IPS-18c (cell line): Measurements from ENCODE around the gene PRDX3.
"Not testable (repeated sequence)": the region's sequence is repeated elsewhere in the genome, so short reads cannot be mapped to it uniquely, and the experiment has no call there.

Source experiments
- H3K4me3 ChIP-seq: 2 replicates; pipeline ENCODE4 v1.7.0; 2013; ENCODE audit warnings: low read depth, mild to moderate bottlenecking, low read length, moderate library complexity; ENCODE audit not compliant: insufficient read depth
- H3K9me3 ChIP-seq: one replicate; pipeline ENCODE4 v1.6.1; 2013; ENCODE audit warnings: mild to moderate bottlenecking, low read length, moderate library complexity; ENCODE audit not compliant: control insufficient read depth, insufficient read depth

PRDX3 gene

DNA sequence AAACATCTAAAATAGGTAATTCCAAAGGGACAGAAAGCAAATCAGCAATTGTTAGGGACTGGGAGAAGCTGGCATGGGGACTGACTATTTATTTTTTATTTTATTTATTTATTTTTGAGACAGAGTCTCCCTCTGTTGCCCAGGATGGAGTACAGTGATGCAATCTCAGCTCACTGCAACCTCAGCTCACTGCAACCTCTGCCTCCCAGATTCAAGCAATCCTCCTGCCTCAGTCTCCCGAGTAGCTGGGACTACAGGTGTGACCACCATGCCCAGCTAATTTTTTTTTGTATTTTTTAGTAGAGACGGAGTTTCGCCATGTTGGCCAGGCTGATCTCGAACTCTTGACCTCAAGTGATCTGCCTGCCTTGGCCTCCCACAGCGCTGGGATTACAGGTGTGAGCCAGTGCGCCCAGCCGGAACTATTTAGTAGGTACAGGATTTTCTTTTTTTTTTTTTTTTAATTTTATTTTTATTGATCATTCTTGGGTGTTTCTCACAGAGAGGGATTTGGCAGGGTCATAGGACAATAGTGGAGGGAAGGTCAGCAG is 2.3 kb upstream of the PRDX3 start:
- not testable (repeated sequence) for H3K9me3 ChIP-seq, H3K4me3 ChIP-seq

DNA sequence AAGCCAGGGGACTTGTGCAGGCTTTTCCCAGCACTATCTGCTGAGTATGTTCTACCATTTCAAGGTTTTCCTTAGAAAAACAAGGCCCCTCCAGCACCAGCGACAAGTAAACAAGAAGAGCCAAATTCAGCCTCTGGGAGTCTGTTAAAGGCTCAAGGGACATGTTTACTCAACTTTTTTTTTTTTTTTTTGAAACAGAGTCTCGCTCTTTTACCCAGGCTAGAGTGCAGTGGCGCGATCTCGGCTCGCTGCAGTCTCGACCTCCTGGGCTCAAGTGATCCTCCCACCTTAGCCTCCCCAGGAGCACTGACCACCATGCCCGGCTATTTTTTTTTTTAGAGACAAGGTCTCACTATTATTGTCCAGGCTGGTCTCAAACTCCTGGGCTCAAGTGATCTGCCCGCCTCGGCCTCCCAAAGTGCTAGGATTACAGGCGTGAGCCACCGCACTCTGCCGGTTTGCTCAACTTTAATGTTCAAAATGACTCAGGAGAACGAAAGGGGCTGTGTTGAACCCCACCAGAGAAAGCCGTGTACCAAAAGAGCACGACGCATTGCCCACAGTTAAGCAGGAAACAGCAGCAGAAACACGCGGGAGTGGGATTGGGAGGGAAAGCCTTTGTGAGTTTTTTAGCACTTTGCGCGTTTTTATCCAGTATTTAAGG is 772 bp downstream of the PRDX3 start:
- Histone ChIP-seq H3K4me3 (peak overlapping the region; percentile 93), H3K9me3 (peaks cover 2% of the 10 kb centered on the region)

DNA sequence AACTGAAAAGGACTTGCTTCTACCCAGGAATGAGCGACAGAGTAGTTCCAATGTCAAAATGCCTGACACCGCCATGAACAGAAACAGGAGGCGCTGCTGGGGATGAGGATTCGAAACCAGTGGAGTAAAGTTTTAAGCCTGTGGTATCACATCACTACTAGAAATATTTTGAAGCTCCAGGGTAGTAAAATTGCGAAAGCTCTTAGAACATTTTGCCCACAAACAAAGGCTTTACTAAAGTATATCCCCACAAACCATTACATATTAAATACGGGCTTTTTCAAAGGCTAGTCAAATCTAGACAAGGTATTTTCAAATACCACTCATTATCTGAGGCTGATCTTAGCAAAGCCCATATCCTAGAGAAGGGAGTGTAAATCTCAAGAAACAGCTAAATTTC is 2.4 kb downstream of the PRDX3 start:
- no peak overlapping the region for H3K4me3 ChIP-seq

DNA sequence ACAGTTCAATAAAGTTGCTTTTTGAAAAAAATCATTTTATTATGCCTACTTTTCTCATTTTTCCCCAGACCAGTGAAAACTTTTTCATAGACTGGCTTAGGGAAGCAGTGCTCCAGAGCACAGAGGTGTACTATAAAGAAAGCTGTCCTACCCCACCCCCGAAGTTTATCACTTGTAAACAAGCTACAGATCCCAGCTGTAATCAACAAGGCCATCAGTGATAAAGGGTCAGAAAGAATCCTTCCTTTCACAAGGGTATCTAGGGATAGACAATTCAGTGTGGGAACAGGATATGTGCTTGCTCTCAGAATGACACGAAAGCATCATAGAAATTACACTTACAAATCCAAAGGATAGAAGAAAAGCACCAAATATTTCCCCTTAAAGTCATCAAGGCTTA is 4.5 kb downstream of the PRDX3 start:
- H3K9me3 ChIP-seq, result peaks cover 2% of the 10 kb centered on the region
- no peak overlapping the region for H3K4me3 ChIP-seq

More for the DNA sequence above, 2.4 kb downstream of the PRDX3 start:
- H3K9me3 ChIP-seq, result peaks cover 2% of the 10 kb centered on the region

DNA sequence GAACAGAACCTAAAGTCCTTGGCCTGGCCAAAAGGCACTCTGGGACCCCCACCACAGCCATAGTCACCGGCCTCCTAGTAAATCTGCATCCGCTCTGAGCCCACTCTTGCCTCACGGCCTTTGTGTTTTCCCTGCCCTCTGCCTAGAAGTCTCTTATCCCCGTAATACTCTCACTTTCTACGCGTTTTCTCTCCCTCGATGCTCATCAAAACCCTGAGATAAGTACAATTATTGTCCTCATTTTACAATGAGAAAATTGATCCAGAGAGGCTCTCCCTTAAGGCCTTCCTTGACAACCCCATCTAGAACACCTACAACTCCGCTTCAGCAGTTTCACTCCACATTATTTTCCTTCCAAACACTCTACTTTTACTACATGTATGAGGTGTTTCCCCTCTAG is 11.6 kb downstream of the PRDX3 start:
- Histone ChIP-seq H3K4me3 (no peak overlapping the region), H3K9me3 (no peaks in the 10 kb centered on the region)

DNA sequence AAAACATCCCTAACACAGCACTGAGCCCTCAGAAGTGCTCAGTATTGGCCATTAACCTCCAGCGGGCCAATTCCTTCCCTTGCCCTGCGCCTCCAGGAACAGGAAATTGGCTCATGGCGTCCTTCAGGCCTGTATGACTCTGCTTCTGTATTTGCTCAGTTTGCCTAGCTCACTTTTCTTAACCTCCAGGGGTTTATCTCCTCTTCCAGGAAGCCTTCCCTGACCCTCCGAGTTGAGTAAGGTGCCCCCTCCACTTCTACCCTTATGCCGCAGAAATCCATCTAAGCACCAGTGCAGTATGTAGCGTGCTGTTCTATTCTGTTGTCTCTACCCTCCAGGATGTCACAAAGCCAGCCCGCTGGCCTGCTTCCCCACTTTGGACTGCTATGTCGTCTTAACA is 12.0 kb downstream of the PRDX3 start:
- H3K9me3 ChIP-seq, result no peaks in the 10 kb centered on the region
- H3K4me3 ChIP-seq, result peak overlapping the region; percentile 78; the same call in 1 of the 2 replicates

DNA sequence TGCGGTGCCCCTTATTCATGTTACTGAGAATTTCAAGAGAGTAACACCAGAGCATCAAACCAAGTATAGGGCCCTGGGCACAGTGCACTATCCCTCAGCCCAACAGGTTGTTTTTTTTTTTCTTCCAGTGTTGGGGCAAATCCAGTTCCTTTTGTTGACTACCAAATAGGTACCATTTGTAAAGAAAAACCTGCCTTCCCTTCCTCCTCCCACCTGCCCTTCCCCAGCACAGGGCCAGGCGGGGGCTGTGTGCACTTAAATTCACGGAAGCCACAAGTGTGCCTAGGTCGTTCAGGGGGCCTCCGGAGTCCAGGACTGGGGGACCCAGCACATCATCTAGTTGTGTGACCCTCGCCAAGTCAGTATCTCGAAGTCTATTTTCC is 12.5 kb downstream of the PRDX3 start:
- no peaks in the 10 kb centered on the region for H3K9me3 ChIP-seq
- peak overlapping the region; percentile 78 for H3K4me3 ChIP-seq

DNA sequence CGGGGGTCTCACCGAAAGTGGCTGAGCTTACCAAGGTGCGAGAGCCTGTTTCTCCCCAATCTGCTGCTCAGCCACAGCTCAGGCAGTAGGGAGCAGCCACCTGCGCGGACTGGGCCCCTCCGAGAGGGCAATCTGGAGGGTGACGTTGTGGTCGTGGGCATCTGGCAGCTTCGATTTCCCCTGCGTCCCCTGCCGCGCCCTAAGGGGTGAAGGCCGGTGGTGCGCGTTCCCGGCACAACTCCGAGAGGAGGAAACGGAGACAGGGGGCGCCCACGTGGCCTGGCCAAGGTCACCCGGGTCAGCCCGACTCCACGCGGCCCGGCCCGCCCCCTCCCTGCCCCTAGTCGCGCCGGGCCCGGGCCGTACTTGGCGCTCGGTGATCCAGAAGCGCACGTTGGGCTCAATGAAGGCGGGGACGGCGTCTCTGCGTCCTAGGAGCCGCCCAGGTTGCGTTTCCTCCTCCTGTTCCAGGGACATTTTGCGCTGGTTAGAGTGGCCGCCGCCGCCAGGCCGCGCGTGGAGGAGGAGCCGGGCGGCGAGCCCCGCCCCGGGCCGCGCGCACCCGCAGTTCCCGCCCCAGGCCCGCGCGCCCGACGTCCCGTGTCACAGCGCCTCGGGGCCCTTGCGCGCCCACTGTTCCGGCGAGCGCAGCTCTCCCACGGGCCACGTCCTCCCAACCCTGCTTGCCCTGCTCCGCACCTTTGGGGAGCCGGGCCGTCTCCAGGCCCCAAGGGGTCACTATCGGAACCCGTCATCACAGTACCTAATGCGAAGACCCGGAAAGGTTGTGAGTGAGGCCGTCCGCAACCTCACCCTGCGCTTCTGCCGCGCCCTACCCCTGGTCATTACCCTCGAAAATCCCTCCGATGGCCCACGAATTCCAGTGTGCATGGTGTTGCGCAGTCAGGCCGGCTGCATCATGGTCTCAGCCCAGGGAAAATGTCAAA is 13.2 kb downstream of the PRDX3 start, which contains the start of gene SFXN4:
Gene SFXN4, minus strand, starts transcription at position 544 of the 947 bp plus-strand sequence. Its CDS starts 67 bp downstream, at position 477.
- Histone ChIP-seq H3K9me3 (no peaks in the 10 kb centered on the region), H3K4me3 (peak within 1 kb of the TSS; percentile 78)

DNA sequence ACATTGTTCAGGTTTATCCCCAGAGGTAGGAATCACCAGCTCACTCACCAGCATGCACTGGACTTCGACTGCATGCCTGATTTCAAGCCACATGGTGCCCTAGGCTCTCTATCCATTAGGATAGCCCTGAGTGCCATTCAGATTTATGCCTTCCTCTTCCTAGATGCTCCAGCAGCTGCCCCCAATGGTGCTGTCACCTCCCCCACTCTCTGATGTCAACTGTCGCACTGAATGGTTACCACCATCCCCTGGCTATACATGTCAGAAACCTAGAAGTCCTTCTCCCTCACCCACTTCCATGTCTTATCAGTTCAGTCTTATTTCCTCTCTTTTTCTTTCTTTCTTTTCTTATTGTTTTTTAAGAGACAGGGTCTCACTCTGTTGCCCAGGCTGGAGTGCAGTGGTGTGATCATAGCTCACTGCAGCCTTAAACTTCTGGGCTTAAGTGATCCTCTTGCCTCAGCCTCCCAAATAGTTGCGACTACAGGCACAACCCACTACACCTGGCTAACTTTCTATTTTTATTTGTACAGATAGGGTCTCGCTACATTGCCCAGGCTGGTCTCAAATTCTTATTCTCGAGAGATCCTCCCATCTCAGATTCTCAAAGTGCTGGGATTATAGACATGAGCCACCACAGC is 16.0 kb downstream of the PRDX3 start:
- H3K9me3 ChIP-seq, result no peaks in the 10 kb centered on the region

DNA sequence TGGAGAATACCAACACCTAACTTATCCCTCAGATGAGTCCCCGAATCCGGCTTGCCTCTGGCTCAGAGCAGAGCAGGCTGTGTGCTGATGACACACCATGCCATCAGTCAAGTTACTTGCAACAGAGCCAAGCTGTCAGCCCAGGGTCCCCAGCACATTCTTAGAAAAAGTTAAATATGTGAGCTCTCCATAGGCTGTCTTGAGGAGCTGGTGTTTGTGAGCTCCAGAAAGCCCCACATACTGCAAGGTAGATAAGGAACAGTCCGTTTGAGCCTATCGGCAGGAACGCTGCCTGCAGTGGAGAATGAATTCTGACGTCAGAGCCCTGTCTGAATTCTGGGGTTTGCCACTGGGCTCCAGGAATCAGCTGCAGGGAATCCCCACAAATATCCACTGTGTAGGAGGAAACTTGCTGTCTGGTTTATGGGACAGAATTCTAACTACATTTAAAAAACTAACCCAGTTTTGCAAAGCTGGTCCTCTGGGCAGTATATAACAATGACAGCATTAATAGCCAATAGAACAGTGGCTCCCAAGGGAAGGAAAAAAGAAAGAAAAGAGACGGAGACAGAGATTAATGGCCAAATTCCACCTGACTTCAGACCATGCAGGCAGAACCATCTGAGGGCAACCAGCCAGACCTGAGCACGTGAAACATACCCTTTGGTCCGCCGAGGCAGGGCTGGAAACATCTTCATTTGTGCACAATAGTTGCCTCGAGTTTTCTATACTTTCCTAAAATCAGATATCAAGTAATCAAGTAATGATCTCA is 16.7 kb downstream of the PRDX3 start:
- no peak overlapping the region for H3K4me3 ChIP-seq
- H3K9me3 ChIP-seq, result no peaks in the 10 kb centered on the region

More for the DNA sequence above, 16.0 kb downstream of the PRDX3 start:
- H3K4me3 ChIP-seq, result no peak overlapping the region

DNA sequence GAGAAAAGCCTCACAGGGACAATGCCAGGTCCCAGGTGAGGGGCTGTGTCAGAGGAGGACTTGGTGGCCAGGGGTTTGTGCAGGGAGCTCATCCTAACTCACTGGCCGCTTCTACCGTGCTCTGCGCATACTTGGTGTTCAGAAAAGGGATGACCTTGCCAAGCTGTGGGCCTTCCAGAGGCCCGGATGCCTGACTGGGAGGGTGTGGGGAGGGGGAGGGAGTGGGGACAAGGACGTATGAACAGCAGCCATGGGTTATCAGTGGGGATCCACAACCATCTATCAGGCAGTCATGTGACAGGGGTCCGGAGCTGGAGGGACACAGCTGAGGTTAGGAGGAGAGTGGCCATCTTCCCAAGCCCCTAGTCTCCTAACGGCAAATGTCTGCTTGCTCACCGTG is 19.3 kb downstream of the PRDX3 start:
- Histone ChIP-seq H3K4me3 (no peak overlapping the region), H3K9me3 (no peaks in the 10 kb centered on the region)

DNA sequence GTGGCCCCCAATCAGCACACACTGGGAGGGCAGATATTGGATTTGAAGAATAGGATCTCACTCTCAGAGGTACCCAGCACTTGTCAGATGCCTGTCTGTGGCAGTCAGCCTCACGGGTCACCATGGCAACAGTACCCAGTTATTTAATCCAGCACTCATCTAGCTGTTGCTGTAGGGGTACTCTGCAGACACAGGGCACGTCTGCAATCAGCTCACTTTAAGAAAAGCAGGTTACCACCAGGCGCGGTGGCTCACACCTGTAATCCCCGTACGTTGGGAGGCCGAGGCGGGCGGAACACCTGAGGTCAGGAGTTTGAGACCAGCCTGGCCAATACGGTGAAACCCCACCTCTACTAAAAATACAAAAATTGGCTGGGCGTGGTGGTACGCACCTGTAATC is 25.0 kb downstream of the PRDX3 start:
- Histone ChIP-seq H3K4me3 (no peak overlapping the region), H3K9me3 (no peaks in the 10 kb centered on the region)

DNA sequence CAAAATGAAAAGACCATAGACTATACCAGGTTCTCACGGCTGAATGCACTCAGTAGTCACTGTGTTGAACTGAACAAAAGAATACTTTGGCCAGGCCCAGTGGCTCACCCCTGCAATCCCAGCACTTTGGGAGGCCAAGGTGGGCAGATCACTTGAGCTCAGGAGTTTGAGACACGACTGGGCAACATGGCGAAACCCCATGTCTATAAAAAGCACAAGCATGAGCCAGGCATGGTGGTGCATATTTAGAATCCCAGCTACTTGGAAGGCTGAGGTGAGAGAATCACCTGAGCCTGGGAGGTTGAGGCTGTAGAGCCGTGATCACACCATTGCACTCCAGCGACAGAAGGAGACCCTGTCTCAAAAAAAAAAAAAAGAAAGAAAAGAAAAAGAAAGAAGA is 25.6 kb downstream of the PRDX3 start:
- H3K9me3 ChIP-seq, result no peaks in the 10 kb centered on the region
- H3K4me3 ChIP-seq, result no peak overlapping the region

DNA sequence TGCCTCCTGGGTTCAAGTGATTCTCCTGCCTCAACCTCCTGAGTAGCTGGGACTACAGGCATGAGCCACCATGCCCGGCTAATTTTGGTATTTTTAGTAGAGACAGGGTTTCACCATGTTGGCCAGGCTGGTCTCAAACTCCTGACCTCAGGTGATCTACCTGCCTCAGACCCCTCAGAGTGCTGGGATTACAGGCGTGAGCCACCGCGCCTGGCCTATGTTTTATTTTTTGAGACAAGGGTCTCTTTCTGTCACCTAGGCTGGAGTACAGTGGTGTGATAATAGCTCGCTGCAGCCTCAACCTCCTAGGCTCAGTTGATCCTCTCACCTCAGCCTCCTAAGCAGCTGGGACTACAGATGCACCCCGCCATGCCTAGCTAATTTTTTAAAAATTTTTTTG is 27.0 kb downstream of the PRDX3 start:
- H3K9me3 ChIP-seq, H3K4me3 ChIP-seq: not testable (repeated sequence)

DNA sequence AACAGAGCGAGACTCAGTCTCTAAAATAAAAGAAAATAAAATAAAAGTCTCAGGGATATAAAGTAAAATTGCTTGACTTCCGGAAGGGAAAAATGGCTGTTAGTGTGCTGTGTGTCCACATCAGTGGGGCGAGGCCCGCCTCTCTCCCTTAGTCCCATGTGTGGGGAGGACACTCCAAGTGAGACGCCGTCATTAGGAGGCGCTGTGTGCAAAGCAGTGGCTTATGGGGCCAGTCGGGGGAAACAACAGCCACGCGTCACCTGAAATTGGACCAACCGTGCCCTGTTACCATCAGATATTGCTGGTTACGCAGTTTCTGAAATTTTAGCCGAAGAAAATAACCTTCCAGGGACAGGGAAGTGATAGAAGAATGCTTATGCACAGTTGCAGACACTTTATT is 28.9 kb downstream of the PRDX3 start:
- Histone ChIP-seq H3K4me3 (no peak overlapping the region), H3K9me3 (no peaks in the 10 kb centered on the region)

DNA sequence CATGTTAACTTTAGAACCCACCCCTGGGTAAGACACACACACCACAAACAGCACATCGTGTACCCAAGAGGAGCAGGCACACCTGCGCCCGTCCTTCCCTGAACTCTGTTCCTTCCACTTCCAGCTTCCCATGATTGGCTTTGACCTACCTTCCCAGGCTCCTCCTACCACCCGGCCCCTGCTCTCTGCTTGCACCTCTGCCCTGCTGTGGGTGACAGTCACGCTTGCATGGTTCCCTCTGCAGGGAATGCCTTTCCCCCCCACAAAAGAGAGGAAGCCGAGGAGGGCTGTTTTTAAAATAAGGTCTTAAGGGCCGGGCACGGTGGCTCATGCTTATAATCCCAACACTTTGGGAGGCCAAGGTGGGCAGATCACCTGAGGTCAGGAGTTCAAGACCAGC is 29.5 kb downstream of the PRDX3 start:
- no peaks in the 10 kb centered on the region for H3K9me3 ChIP-seq
- no peak overlapping the region for H3K4me3 ChIP-seq

DNA sequence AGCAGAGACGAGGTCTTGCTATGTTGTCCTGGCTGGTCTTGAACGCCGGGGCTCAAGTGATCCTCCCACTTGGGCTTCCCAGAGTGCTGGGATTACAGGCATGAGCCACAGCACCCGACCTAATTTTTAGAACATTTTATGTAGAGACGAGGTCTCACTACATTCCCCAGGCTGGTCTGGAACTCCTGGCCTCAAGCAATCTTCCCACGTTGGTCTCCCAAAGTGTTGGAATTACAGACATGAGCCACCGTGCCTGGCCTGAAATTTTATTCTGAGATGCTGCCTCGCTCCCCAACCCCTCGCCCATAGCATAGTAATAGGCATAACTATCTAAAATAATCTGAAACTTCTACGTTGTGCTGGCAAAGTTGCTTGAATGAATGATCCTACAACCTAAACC is 35.0 kb downstream of the PRDX3 start:
- Histone ChIP-seq H3K9me3 (peaks cover 4% of the 10 kb centered on the region), H3K4me3 (no peak overlapping the region)
